ENCODE measurements around the gene NECTIN2.

GRCh38 chr19:44866664-44867063 is 20.6 kb downstream of the NECTIN2 start:
- TF ChIP-seq CTCF (conservative IDR thresholded peaks at IDR 0.05; ENCODE audit: low read depth, low read length) (no peak), EZH2 (IDR thresholded peaks at IDR 0.05; ENCODE audit: low read length, unreplicated experiment) (no peak)

Measured in PC-3 (cell line).